ENCODE data around the gene TAF4B.
"Not testable (repeated sequence)": the region's sequence is repeated elsewhere in the genome, so short reads cannot be mapped to it uniquely, and the experiment has no call there.

TAF4B gene

DNA sequence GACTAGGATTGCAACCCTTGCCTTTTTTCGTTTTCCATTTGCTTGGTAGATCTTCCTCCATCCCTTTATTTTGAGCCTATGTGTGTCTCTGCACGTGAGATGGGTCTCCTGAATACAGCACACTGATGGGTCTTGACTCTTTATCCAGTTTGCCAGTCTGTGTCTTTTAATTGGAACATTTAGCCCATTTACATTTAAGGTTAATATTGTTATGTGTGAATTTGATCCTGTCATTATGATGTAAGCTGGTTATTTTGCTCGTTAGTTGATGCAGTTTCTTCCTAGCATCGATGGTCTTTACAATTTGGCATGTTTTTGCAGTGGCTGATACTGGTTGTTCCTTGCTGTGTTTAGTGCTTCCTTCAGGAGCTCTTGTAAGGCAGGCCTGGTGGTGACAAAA lies 16.1 kb downstream of the TAF4B start:
- FAIRE-seq = not testable (repeated sequence)

DNA sequence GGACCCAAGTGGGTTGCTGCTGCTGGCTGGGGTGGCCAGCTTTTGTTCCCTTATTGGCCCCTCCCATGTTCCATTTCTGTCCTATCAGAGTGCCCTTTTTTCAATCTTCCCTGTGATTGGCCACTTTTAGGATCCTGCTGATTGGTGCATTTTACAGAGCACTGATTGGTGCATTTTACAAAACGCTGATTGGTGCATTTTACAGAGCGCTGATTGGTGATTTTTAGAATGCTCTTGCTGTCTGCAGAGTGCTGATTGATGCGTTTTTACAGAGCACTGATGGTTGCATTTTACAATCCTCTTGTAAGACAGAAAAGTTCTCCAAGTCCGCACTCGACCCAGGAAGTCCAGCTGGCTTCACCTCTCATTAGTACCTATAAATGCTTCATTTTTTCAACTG lies 19.2 kb downstream of the TAF4B start:
- not testable (repeated sequence) for FAIRE-seq

DNA sequence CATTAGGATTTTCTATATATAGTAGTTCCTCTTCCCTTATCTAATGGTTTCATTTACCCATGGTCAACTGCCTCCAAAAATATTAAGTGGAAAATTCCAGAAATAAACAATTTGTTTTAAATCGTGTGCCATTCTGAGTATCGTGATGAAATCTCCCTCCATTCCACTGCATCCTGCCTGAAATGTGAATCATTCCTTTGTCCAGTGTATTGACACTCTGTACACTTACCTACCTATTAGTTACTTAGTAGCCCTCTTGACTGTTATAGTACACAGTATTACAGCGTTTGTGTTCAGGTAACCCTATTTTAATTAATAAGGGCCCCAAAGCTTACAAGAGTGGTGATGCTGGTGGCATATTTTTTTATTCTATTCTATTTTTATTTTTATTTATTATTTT lies 26.2 kb downstream of the TAF4B start:
- FAIRE-seq = no peak

- FAIRE-seq = not testable (repeated sequence)
Observed at GRCh38 chr18:26254808-26255207, 28.6 kb downstream of the TAF4B start.

DNA sequence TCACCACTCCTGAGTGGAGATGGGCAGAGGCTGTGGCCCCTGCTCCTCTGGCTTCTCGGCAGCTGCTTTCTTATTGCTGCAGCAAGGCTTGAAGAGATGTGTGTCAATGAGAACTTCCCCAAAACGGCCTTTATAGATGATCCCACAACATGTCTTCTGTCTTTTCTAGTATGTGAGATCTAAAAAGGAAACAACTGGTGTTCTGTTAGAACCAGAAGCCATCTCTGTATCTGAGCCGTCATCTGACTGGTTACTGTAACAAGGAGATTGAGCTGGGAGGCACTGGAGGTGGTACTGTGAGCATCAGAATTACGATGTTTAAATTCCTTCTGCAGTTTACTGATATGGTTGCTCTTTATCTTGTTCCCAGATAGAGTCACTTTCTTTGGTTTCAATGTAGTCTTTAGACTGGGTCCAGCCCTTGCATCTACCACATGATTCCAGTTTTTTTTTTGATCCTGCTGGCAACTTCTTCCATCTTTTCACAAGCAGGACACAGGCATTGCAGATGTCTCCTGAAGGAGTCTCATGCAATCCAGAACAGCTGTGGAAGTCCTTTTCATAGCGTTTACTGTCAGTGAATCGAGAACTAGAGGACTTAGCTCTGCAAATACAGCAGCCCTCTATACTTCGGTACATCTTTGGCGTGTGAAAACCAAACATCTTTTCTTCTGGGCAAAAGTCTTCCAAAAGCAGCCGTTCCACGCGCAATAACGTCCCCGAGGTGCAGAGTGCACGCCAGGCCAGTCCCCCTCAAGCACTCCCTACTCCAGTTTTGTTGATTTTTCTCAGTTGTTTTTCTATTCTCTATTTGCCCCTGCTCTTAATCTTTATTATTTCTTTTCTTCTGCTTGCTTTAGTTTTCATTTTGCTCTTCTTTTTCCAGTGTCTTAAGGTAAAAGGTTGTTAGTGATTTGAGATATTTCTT lies 29.7 kb downstream of the TAF4B start:
- FAIRE-seq = no peak

DNA sequence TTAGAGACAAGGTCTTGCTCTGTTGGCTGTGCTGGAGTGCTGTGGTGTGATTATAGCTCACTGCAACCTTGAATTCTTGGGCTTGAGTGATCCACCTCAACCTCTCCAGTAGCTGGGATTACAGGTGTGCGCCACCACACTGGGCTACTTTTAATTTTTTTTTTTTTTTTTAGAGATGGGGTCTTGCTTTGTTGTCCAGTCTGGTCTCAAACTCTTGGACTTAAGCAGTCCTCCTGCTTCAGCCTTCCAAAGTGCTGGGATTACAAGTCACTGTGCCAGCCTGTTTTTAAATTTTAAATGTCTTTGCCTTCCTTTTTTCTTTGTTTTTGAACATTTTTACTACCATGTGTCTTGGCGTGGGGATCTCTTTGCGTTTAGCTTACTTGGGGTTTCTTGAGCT lies 32.5 kb downstream of the TAF4B start:
- no peak for FAIRE-seq

DNA sequence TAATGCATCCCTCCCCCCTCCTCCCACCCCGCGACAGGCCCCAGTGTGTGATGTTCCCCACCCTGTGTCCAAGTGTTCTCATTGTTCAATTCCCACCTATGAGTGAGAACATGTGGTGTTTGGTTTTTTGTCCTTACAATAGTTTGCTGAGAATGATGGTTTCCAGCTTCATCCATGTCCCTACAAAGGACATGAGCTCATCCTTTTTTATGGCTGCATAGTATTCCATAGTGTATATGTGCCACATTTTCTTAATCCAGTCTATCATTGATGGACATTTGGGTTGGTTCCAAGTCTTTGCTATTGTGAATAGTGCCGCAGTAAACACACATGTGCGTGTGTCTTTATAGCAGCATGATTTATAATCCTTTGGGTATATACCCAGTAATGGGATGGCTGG lies 33.2 kb downstream of the TAF4B start:
- FAIRE-seq = not testable (repeated sequence)

DNA sequence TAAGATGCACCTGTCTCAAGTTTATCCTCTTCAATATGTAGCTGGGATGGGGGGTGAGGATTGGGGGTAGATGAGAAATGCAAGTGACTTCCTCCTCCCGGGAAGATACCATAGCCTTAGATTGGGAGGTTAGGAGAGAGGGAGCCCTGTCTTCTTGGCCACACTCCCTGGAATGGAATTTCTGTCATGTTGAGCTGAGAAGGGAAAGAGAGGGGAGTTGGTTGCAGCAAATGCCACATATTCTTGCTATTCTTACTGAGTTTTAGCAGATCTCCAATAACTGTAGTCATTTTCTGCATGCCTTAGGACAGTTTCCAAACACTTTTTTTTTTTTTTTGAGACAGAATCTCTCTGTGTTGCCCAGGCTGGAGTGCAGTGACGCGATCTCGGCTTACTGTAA lies 35.9 kb downstream of the TAF4B start:
- FAIRE-seq = no peak

GRCh38 chr18:26267357-26267930 lies 41.2 kb downstream of the TAF4B start:
- no peak for FAIRE-seq

DNA sequence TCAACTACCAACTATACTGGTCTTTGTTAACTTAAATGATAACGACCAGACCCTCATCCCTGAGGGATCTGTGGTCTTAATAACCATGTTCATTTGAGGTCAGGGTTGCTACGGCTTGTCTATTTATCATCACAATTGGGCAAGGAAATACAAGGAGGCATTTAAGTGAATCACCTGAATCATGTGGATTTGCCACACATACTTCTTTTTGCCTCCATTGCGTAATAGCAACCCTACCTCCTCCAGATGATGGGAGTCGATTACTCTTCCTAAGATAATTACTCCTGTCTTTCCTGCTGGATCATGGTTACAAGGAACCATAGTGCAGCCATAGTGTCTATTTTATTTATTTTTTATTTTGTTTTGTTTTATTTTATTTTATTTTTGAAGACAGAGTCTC lies 42.2 kb downstream of the TAF4B start:
- no peak for FAIRE-seq

DNA sequence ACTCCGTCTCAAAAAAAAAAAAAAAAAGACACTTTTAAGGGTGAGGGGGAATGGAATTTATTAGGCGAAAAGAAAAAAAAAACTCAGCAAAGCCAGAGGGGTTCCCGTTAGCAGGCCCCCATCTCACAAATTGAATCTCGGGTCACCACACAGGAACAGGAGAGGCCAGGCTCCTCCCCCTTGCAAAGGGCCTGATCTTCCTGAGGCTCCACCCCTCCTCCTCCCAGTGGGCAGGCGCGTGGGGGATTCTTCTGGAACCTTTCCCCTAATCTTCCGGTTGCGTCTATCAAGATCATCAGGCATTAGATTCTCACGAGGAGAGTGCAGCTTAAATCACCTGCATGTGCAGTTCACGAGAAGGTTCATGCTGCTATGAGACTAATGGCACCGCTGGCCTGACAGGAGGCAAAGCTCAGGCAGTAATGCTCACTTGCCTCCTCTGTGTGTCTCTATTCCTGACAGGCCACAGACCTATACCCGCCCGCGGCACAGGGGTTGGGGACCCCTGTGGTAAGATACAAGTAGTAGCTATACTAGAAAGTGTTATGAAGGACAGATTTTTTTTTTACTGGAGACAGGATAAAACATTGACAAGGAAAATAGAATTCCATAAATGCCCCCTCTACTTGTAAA lies 45.8 kb downstream of the TAF4B start:
- no peak for FAIRE-seq

DNA sequence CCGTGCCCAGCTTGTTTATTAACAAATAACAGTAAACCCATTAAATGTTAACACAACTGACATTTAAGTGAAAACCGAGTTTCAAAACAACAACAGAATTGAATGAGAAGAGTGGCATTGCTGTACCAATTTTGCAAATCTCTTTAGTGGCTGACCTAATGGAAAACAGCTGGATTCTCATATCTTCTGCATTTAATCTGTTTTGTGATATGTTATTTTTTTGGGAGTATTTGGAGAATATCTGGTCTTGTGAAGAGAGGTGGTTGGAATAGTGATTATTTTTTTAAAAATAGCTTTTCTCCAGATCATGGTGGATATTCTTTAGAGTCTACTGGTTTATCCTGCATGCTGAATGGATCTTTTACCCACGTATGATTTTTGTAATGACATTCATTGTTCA lies 51.1 kb downstream of the TAF4B start:
- no peak for FAIRE-seq

- no peak for FAIRE-seq
Observed at GRCh38 chr18:26279428-26279827, 53.2 kb downstream of the TAF4B start.

- no peak for FAIRE-seq
Observed at GRCh38 chr18:26286008-26286407, 59.8 kb downstream of the TAF4B start.

DNA sequence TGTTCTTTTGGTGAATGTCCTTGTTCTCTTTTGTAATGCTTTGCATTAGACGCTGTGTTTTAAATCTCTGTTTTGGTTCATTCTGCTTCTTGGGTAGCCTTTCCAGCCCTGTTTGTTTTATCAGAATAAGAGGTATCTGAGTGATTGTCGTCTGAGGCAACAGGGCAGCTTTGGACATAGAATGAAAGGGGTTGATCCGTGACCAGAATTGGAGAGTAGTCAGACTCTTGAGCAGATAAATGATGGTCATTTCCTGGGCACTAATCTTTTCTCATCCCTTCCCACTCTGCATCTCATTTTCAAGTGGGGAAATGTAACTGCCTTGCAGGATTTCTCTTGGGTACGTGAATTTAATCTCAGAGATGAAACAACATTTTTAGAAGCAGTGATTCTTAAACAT lies 61.4 kb downstream of the TAF4B start:
- FAIRE-seq = no peak

GRCh38 chr18:26290385-26290784 lies 64.1 kb downstream of the TAF4B start:
- FAIRE-seq = no peak

DNA sequence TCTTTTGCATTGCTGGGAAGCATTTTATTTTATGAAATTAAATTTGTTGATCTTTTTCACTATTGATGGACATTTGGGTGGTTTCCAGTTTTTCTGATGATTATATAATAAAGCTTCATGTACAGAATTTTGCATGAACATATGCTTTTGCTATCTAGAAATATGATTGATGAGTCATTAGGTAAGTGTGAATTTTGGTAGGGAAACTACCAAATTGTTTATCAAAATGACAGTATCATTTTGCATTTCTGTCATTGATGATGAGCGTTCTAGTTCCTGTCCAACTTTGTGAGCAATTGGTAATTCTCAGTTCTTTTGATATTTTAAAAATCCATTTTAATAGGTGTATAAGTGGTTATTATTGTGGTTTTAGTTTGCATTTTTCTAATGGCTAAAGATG lies 67.7 kb downstream of the TAF4B start:
- FAIRE-seq = no peak

DNA sequence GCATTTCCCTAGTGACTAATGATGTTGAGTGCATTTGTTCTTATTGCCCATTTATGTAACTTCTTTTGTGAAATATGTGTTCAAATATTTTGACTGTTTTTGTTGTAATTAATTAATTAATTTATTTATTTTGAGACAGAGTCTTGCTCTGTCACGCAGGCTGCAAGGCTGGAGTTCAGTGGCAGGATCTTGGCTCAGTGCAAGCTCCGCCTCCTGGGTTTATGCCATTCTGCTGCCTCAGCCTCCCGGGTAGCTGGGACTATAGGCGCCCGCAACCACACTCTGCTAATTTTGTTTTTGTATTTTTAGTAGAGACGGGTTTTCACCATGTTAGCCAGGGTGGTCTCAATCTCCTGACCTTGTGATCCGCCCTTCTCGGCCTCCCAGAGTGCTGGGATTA lies 71.9 kb downstream of the TAF4B start:
- FAIRE-seq = no peak

- FAIRE-seq = no peak
Observed at GRCh38 chr18:26301681-26302080, 75.4 kb downstream of the TAF4B start.

DNA sequence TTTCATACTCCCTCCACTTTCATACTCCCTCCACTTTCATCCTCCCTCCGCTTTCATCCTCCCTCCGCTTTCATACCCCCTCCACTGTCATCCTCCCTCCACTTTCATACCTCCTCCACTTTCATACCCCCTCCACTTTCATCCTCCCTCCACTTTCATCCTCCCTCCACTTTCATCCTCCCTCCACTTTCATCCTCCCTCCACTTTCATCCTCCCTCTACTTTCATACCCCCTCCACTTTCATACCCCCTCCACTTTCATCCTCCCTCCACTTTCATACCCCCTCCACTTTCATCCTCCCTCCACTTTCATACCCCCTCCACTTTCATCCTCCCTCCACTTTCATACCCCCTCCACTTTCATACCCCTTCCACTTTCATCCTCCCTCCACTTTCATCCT lies 77.0 kb downstream of the TAF4B start:
- FAIRE-seq = not testable (repeated sequence)

DNA sequence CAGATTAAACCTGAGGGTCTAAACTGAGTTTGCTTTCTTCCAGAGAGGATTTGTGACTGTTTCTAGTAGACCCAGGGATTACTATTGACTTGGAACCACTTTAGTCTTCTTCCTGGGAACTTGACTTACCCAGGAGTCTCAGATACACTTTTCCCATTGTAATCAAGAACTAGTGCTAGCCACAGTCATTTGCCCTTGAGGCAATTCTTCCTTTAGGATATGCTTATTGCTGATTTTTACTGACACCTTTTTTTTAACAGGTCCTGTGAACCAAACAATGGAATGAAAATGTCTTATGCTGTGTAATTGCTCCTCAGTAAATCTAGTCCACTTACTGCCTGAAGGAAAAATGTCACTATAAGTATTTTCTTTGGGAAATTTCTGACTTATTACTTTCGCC lies 78.3 kb downstream of the TAF4B start:
- no peak for FAIRE-seq

DNA sequence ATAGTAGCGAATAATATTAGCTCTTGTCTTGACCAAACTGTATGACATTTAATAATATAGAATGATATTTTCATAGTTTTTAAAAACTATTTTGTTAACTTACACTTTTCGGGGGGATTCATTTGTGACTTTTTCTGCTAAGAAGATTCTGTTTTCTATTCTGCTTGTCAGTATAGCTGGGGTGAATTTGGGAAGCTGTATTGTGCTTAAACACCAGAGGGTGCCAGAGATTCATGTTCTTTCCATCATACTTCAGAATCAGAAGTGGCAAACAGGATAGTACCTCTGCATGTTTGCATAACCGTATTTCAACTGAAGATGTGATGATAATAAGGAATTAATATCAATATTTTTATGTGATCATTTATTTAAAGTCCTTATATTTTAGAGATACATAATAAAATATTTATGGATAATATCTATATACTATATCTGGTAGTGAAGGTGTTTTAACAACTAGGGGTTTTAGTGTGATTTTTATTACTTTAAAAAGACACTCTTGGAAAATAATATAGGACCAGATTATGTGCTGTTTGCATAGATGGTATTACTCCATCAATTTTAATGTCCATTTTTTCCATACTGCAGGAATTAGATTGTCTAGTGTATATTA lies 81.0 kb downstream of the TAF4B start:
- peak; percentile 96 for FAIRE-seq

DNA sequence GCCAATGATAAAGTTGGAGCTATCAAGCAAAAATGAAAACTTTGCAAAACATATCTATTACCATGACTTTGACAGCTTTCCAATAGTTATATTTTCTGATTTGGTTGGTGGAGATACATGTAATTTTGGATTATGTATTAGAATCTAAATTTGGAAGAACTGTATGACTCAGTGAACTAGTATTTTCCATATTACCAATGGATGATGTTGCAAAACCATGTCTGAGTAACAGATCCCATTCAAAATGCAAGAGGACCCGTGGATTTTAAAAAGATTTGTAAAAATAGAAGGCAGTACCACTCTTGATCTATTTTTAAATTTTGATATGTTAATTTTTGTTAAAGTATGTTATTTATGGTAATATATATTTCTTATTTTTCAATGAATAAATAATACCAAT lies 83.0 kb downstream of the TAF4B start:
- no peak for FAIRE-seq

DNA sequence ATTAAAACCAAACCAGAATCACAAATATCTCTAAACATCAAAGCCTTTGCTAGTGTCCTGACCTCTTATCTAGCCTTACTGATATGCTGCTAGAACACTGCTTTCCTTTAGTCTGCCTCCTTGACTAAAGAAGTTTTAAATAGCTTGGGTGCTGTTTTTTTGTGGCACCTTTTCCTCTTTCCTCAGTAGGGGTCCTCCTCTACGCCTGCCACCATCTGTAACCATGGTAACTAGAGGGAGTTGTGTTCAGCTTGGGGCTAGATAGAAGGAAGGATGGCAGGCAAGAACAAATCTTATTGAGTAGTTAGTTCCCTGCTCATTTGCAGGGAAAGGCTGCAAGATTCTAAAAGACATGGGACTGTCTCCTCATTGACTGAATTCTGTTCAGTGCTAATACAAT lies 86.0 kb downstream of the TAF4B start:
- no peak for FAIRE-seq

All from TTC549 (cell line).